ENCODE measurements around the gene OR3A3.
"Not testable (repeated sequence)": the region's sequence is repeated elsewhere in the genome, so short reads cannot be mapped to it uniquely, and the experiment has no call there.

OR3A3 gene

DNA sequence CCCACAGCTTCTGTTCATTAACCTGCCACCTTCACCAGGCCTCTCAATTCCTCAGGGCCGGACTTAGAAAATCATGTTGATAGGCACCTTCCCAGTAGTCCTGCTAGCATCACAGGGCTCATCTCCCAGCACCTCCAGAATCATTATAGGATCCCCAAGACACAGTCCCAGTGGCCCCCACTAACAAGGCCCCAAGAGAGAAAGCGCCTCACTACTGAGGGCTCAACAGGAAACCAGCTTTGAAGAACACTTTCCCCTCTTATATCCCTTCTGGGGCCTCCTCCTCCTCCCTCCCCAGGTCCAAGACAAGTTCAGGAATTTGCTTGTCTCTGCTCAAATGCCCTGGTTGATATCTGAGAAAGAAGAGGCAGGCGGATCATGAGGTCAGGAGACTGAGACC lies at the start of gene OR3A3:
TSS of gene OR3A3 (plus strand) at position 301 of the 400 bp plus-strand sequence.
- no peaks in the 10 kb centered on the region for H3K36me3 ChIP-seq (ENCODE audit: control insufficient read depth in 2 of 2, insufficient read depth in 1 of 2, low read length in 2 of 2)
- TF ChIP-seq, protein P1, sequence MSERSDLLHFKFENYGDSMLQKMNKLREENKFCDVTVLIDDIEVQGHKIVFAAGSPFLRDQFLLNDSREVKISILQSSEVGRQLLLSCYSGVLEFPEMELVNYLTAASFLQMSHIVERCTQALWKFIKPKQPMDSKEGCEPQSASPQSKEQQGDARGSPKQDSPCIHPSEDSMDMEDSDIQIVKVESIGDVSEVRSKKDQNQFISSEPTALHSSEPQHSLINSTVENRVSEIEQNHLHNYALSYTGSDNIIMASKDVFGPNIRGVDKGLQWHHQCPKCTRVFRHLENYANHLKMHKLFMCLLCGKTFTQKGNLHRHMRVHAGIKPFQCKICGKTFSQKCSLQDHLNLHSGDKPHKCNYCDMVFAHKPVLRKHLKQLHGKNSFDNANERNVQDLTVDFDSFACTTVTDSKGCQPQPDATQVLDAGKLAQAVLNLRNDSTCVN (tag by site-specific recombination; optimal IDR thresholded peaks at IDR 0.05), result no peak
- no peak for TF ChIP-seq KLF17 (tag by site-specific recombination; IDR thresholded peaks at IDR 0.05)
- TF ChIP-seq ZNF624 (tag by site-specific recombination; IDR thresholded peaks at IDR 0.05), result no peak
- no peak for TF ChIP-seq ZFP69B (tag by site-specific recombination; IDR thresholded peaks at IDR 0.05)
- TF ChIP-seq ZSCAN16 (tag by site-specific recombination; IDR thresholded peaks at IDR 0.05), result no peak
- no peak for TF ChIP-seq GLIS1 (tag by site-specific recombination; IDR thresholded peaks at IDR 0.05)
- TF ChIP-seq SETDB1 (IDR thresholded peaks at IDR 0.05; ENCODE audit: insufficient read length, low read length), result no peak
- no peak for TF ChIP-seq ZNF830 (tag by site-specific recombination; IDR thresholded peaks at IDR 0.05; ENCODE audit: low read depth)
- TF ChIP-seq, protein P2, sequence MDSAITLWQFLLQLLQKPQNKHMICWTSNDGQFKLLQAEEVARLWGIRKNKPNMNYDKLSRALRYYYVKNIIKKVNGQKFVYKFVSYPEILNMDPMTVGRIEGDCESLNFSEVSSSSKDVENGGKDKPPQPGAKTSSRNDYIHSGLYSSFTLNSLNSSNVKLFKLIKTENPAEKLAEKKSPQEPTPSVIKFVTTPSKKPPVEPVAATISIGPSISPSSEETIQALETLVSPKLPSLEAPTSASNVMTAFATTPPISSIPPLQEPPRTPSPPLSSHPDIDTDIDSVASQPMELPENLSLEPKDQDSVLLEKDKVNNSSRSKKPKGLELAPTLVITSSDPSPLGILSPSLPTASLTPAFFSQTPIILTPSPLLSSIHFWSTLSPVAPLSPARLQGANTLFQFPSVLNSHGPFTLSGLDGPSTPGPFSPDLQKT (IDR thresholded peaks at IDR 0.05; ENCODE audit: borderline replicate concordance, low read depth, low read length), result no peak
- no peak for TF ChIP-seq ZBTB21 (tag by site-specific recombination; IDR thresholded peaks at IDR 0.05)
- TF ChIP-seq, protein P3, sequence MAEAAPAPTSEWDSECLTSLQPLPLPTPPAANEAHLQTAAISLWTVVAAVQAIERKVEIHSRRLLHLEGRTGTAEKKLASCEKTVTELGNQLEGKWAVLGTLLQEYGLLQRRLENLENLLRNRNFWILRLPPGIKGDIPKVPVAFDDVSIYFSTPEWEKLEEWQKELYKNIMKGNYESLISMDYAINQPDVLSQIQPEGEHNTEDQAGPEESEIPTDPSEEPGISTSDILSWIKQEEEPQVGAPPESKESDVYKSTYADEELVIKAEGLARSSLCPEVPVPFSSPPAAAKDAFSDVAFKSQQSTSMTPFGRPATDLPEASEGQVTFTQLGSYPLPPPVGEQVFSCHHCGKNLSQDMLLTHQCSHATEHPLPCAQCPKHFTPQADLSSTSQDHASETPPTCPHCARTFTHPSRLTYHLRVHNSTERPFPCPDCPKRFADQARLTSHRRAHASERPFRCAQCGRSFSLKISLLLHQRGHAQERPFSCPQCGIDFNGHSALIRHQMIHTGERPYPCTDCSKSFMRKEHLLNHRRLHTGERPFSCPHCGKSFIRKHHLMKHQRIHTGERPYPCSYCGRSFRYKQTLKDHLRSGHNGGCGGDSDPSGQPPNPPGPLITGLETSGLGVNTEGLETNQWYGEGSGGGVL (tag by site-specific recombination; IDR thresholded peaks at IDR 0.05), result no peak
- no peak for TF ChIP-seq ZNF548 (tag by site-specific recombination; IDR thresholded peaks at IDR 0.05)
- no peak for TF ChIP-seq ZNF423 (tag by site-specific recombination; IDR thresholded peaks at IDR 0.05)
- H3K4me1 ChIP-seq (ENCODE audit: control insufficient read depth, insufficient read depth, low read length), result no peaks in the 10 kb centered on the region
- ChIA-PET CTCF (no interaction called here), POLR2A (no interaction called here)
- H3K4me3 ChIP-seq (ENCODE audit: low read depth, low read length), result no peak within 1 kb of the TSS
- H3K27ac ChIP-seq (ENCODE audit: extremely low read depth, low read depth, low read length), result no peak within 1 kb of the TSS
- H3K9me3 ChIP-seq (ENCODE audit: control insufficient read depth, insufficient read depth, low read depth, low read length), result no peaks in the 10 kb centered on the region

- H3K9me3 ChIP-seq (ENCODE audit: control insufficient read depth, insufficient read depth, low read depth, low read length); CTCF ChIA-PET; H3K4me3 ChIP-seq (ENCODE audit: low read depth, low read length); H3K36me3 ChIP-seq (ENCODE audit: control insufficient read depth in 2 of 2, insufficient read depth in 1 of 2, low read length in 2 of 2); H3K27ac ChIP-seq (ENCODE audit: extremely low read depth, low read depth, low read length); H3K4me1 ChIP-seq (ENCODE audit: control insufficient read depth, insufficient read depth, low read length); POLR2A ChIA-PET: not testable (repeated sequence)
Observed at GRCh38 chr17:3371167-3371566, 40.0 kb upstream of the OR3A3 start.

DNA sequence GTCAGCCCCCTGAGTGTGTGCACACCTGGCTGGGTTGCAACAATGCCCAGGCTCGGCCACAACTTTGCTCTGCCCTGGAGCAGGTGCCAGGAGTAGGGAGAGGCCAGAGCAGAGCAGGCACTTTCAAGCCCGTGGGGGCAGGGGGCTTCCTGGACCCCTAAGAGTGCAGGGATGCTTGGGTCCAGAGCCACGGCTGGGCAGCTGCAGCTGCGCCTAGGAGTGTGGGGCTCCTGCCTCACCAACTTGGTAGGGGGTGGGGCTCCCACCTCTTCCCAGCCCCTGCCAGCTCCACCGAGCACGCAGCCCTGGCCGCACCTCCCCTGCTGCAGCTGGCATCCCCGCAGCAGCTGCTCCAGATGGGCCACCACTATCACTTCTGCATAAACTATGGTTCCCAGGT lies 32.8 kb upstream of the OR3A3 start:
- Histone ChIP-seq H3K4me3 (ENCODE audit: low read depth, low read length) (no peak overlapping the region), H3K36me3 (ENCODE audit: control insufficient read depth in 2 of 2, insufficient read depth in 1 of 2, low read length in 2 of 2) (no peaks in the 10 kb centered on the region), H3K27ac (ENCODE audit: extremely low read depth, low read depth, low read length) (no peak overlapping the region), H3K9me3 (ENCODE audit: control insufficient read depth, insufficient read depth, low read depth, low read length) (no peaks in the 10 kb centered on the region), H3K4me1 (ENCODE audit: control insufficient read depth, insufficient read depth, low read length) (no peaks in the 10 kb centered on the region)
- no peak for TF ChIP-seq PBX3 (CRISPR knock-in tag; IDR thresholded peaks at IDR 0.05)
- TF ChIP-seq, protein P4, sequence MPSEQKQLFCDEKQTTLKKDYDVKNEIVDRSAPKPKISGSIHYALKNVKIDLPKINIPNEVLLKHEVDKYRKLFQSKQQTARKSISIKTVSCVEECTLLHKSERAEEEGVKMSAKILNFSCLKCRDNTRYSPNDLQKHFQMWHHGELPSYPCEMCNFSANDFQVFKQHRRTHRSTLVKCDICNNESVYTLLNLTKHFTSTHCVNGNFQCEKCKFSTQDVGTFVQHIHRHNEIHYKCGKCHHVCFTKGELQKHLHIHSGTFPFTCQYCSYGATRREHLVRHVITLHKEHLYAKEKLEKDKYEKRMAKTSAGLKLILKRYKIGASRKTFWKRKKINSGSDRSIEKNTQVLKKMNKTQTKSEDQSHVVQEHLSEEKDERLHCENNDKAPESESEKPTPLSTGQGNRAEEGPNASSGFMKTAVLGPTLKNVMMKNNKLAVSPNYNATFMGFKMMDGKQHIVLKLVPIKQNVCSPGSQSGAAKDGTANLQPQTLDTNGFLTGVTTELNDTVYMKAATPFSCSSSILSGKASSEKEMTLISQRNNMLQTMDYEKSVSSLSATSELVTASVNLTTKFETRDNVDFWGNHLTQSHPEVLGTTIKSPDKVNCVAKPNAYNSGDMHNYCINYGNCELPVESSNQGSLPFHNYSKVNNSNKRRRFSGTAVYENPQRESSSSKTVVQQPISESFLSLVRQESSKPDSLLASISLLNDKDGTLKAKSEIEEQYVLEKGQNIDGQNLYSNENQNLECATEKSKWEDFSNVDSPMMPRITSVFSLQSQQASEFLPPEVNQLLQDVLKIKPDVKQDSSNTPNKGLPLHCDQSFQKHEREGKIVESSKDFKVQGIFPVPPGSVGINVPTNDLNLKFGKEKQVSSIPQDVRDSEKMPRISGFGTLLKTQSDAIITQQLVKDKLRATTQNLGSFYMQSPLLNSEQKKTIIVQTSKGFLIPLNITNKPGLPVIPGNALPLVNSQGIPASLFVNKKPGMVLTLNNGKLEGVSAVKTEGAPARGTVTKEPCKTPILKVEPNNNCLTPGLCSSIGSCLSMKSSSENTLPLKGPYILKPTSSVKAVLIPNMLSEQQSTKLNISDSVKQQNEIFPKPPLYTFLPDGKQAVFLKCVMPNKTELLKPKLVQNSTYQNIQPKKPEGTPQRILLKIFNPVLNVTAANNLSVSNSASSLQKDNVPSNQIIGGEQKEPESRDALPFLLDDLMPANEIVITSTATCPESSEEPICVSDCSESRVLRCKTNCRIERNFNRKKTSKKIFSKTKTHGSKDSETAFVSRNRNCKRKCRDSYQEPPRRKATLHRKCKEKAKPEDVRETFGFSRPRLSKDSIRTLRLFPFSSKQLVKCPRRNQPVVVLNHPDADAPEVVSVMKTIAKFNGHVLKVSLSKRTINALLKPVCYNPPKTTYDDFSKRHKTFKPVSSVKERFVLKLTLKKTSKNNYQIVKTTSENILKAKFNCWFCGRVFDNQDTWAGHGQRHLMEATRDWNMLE (tag by site-specific recombination; conservative IDR thresholded peaks at IDR 0.05; ENCODE audit: low read depth), result no peak
- TF ChIP-seq KLF17 (tag by site-specific recombination; IDR thresholded peaks at IDR 0.05), result no peak
- no peak for TF ChIP-seq ZNF423 (tag by site-specific recombination; IDR thresholded peaks at IDR 0.05)
- no peak for TF ChIP-seq AEBP2 (tag by site-specific recombination; IDR thresholded peaks at IDR 0.05; ENCODE audit: borderline replicate concordance)
- POLR2A ChIA-PET, result no interaction called here
- CTCF ChIA-PET, result no interaction called here

Data from HEK293 (cell line).